ENCODE data around the gene CCDC187.

GRCh38 chr9:136262671-136263178 lies 41.2 kb downstream of the CCDC187 start:
- TF ChIP-seq CTCF (IDR thresholded peaks at IDR 0.05) (no peak), MAX (CRISPR knock-in tag; IDR thresholded peaks at IDR 0.05) (no peak), FOXJ3 (CRISPR knock-in tag; IDR thresholded peaks at IDR 0.05; ENCODE audit: borderline replicate concordance) (no peak), FOXK1 (CRISPR knock-in tag; IDR thresholded peaks at IDR 0.05) (no peak), NR1H2 (CRISPR knock-in tag; IDR thresholded peaks at IDR 0.05) (no peak), MXD4 (CRISPR knock-in tag; IDR thresholded peaks at IDR 0.05; ENCODE audit: borderline replicate concordance) (no peak), ESRRA (CRISPR knock-in tag; IDR thresholded peaks at IDR 0.05; ENCODE audit: borderline replicate concordance) (no peak), CBFB (CRISPR knock-in tag; IDR thresholded peaks at IDR 0.05; ENCODE audit: low read depth) (no peak), RELA (CRISPR knock-in tag; IDR thresholded peaks at IDR 0.05; ENCODE audit: borderline replicate concordance) (no peak), ZNF232 (CRISPR knock-in tag; IDR thresholded peaks at IDR 0.05) (no peak)
- TF ChIP-seq, protein P1, sequence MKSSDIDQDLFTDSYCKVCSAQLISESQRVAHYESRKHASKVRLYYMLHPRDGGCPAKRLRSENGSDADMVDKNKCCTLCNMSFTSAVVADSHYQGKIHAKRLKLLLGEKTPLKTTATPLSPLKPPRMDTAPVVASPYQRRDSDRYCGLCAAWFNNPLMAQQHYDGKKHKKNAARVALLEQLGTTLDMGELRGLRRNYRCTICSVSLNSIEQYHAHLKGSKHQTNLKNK (CRISPR knock-in tag; IDR thresholded peaks at IDR 0.05) = no peak
